Ishikawa (cell line): Measurements from ENCODE around the gene KCNQ1.

Experiments
- CEBPB ChIP-seq: IDR thresholded peaks from 2 replicates; pipeline ENCODE4 v1.6.1; 2012
- EP300 ChIP-seq: IDR thresholded peaks from 2 replicates; pipeline ENCODE4 v1.6.1; 2012; ENCODE audit warnings: borderline replicate concordance
- FOXM1 ChIP-seq: IDR thresholded peaks from 2 replicates; pipeline ENCODE4 v1.6.1; 2012; ENCODE audit warnings: low read depth, borderline replicate concordance
- NFIC ChIP-seq: IDR thresholded peaks from 2 replicates; pipeline ENCODE4 v1.6.1; 2012
- RAD21 ChIP-seq: IDR thresholded peaks from 2 replicates; pipeline ENCODE4 v1.6.1; 2012; ENCODE audit warnings: low read depth
- REST ChIP-seq: IDR thresholded peaks from 2 replicates; pipeline ENCODE4 v1.6.1; 2012; ENCODE audit warnings: low read depth, mild to moderate bottlenecking
- TAF1 ChIP-seq: IDR thresholded peaks from 2 replicates; pipeline ENCODE4 v1.6.1; 2012; ENCODE audit warnings: low read depth, mild to moderate bottlenecking
- USF1 ChIP-seq: IDR thresholded peaks from 2 replicates; pipeline ENCODE4 v1.6.1; 2012
- YY1 ChIP-seq: IDR thresholded peaks from 2 replicates; pipeline ENCODE4 v1.6.1; 2012; ENCODE audit warnings: low read depth

- TF ChIP-seq RAD21, result no peak
- TF ChIP-seq REST, result no peak
- no peak for TF ChIP-seq TAF1
- no peak for TF ChIP-seq CEBPB
- no peak for TF ChIP-seq NFIC
- no peak for TF ChIP-seq YY1
- no peak for TF ChIP-seq FOXM1
- no peak for TF ChIP-seq EP300
- TF ChIP-seq USF1, result no peak
These were observed 290.3 kb downstream of the KCNQ1 start for GRCh38 chr11:2735053-2735589.
